OCI-LY1 (cell line): Measurements from ENCODE around the gene MPZL1.

Experiments used
- H2AFZ ChIP-seq: fragments of 200-600 bp; sonication (generic), shearing (Covaris generic); 2 replicates; pipeline ENCODE4 v1.6.0; 2014; ENCODE audit warnings: antibody characterized with exemption, mild to moderate bottlenecking, low read length
- H3F3A ChIP-seq: fragments of 200-600 bp; sonication (generic), shearing (Covaris generic); 2 replicates; pipeline ENCODE4 v1.6.0; 2014; ENCODE audit warnings: mild to moderate bottlenecking, antibody characterized with exemption, low read length, moderate library complexity; ENCODE audit not compliant: insufficient read depth
- H3K27ac ChIP-seq: fragments of 200-600 bp; sonication (generic); 2 replicates; pipeline ENCODE4 v1.5.1; 2014; ENCODE audit warnings: low read length, mixed run types, mild to moderate bottlenecking, low read depth; ENCODE audit not compliant: poor library complexity, severe bottlenecking
- H3K27me3 ChIP-seq: fragments of 200-600 bp; sonication (generic); 2 replicates; pipeline ENCODE4 v1.6.0; 2014; ENCODE audit warnings: antibody characterized with exemption, mild to moderate bottlenecking, low read length, moderate library complexity; ENCODE audit not compliant: insufficient read depth
- H3K36me3 ChIP-seq: fragments of 200-600 bp; sonication (generic); 2 replicates; pipeline ENCODE4 v1.6.1; 2014; ENCODE audit warnings: mild to moderate bottlenecking, antibody characterized with exemption, low read length, moderate library complexity, mixed read lengths; ENCODE audit not compliant: insufficient read depth
- H3K4me1 ChIP-seq: fragments of 200-600 bp; sonication (generic); 2 replicates; pipeline ENCODE4 v1.5.1; 2014; ENCODE audit warnings: mild to moderate bottlenecking, low read length, moderate library complexity; ENCODE audit not compliant: insufficient read depth, severe bottlenecking
- H3K4me2 ChIP-seq: fragments of 200-600 bp; sonication (generic), shearing (Covaris generic); 2 replicates; pipeline ENCODE4 v1.6.1; 2014; ENCODE audit warnings: low read length
- H3K4me3 ChIP-seq: fragments of 200-600 bp; sonication (generic); 2 replicates; pipeline ENCODE4 v1.5.1; 2014; ENCODE audit warnings: low read length, low read depth, mild to moderate bottlenecking, mixed read lengths; ENCODE audit not compliant: poor library complexity, severe bottlenecking
- H3K79me2 ChIP-seq: fragments of 200-600 bp; shearing (Covaris generic); 2 replicates; pipeline ENCODE4 v1.6.1; 2016; ENCODE audit warnings: mixed run types, low read length, mixed read lengths; ENCODE audit not compliant: insufficient read depth
- H3K9ac ChIP-seq: fragments of 200-600 bp; sonication (generic), shearing (Covaris generic); 2 replicates; pipeline ENCODE4 v1.6.1; 2014; ENCODE audit warnings: mild to moderate bottlenecking, low read length, mixed read lengths
- H3K9me2 ChIP-seq: fragments of 200-600 bp; sonication (generic), shearing (Covaris generic); 2 replicates; pipeline ENCODE4 v1.6.1; 2014; ENCODE audit warnings: low read depth, mild to moderate bottlenecking, low read length, mixed read lengths
- H3K9me3 ChIP-seq: fragments of 200-600 bp; shearing (Covaris generic); 2 replicates; pipeline ENCODE4 v1.6.1; 2014; ENCODE audit warnings: low read length, mixed read lengths
- H4K20me1 ChIP-seq: fragments of 200-600 bp; sonication (generic), shearing (Covaris generic); 2 replicates; pipeline ENCODE4 v1.6.0; 2016; ENCODE audit warnings: mild to moderate bottlenecking, low read length; ENCODE audit not compliant: insufficient read depth
- EZH2 ChIP-seq: fragments of 200-600 bp; sonication (generic), shearing (Covaris generic); IDR thresholded peaks from 2 replicates; pipeline ENCODE4 v1.8.0; 2017; ENCODE audit warnings: borderline replicate concordance, mixed run types, mild to moderate bottlenecking, antibody characterized with exemption, low read length, moderate library complexity, mixed read lengths
- TF ChIP-seq, protein P1 (sequence below): fragments of 200-600 bp; sonication (generic), shearing (Covaris generic); IDR thresholded peaks from 2 replicates; pipeline ENCODE4 v1.5.1; 2017; ENCODE audit warnings: mild to moderate bottlenecking, antibody characterized with exemption, low read length, moderate library complexity, mixed read lengths

Gene MPZL1

GRCh38 chr1:167723707-167724323, 2.0 kb downstream of the MPZL1 start:
- Histone ChIP-seq H4K20me1 (no peaks in the 10 kb centered on the region), H3K27ac (peak overlapping the region; percentile 21), H3K4me1 (peaks cover 61% of the 10 kb centered on the region), H3K4me2 (peak overlapping the region; percentile 95), H3K9ac (peak overlapping the region; percentile 70; the same call in 1 of the 2 replicates), H3F3A (no peaks in the 10 kb centered on the region), H3K36me3 (0 out of 2 replicates have a peak, but pooled peaks cover 5% of the 10 kb centered on the region), H3K9me3 (no peaks in the 10 kb centered on the region), H3K9me2 (no peaks in the 10 kb centered on the region), H2AFZ (no peak overlapping the region), H3K79me2 (peaks cover 49% of the 10 kb centered on the region), H3K4me3 (peak overlapping the region; percentile 78), H3K27me3 (no peaks in the 10 kb centered on the region)
- TF ChIP-seq, protein P1, sequence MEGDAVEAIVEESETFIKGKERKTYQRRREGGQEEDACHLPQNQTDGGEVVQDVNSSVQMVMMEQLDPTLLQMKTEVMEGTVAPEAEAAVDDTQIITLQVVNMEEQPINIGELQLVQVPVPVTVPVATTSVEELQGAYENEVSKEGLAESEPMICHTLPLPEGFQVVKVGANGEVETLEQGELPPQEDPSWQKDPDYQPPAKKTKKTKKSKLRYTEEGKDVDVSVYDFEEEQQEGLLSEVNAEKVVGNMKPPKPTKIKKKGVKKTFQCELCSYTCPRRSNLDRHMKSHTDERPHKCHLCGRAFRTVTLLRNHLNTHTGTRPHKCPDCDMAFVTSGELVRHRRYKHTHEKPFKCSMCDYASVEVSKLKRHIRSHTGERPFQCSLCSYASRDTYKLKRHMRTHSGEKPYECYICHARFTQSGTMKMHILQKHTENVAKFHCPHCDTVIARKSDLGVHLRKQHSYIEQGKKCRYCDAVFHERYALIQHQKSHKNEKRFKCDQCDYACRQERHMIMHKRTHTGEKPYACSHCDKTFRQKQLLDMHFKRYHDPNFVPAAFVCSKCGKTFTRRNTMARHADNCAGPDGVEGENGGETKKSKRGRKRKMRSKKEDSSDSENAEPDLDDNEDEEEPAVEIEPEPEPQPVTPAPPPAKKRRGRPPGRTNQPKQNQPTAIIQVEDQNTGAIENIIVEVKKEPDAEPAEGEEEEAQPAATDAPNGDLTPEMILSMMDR, result no peak
- no peak for TF ChIP-seq EZH2

GRCh38 chr1:167726008-167726407, 4.2 kb downstream of the MPZL1 start:
- H2AFZ ChIP-seq, result no peak overlapping the region
- no peaks in the 10 kb centered on the region for H3K27me3 ChIP-seq
- H3K27ac ChIP-seq, result peak overlapping the region; percentile 1
- H3K4me1 ChIP-seq, result peaks cover 39% of the 10 kb centered on the region
- peaks cover 61% of the 10 kb centered on the region for H3K79me2 ChIP-seq
- no peak overlapping the region for H3K4me2 ChIP-seq
- H3K4me3 ChIP-seq, result no peak overlapping the region
- no peaks in the 10 kb centered on the region for H3K9me3 ChIP-seq
- 0 out of 2 replicates have a peak, but pooled peaks cover 5% of the 10 kb centered on the region for H3K36me3 ChIP-seq
- no peaks in the 10 kb centered on the region for H3K9me2 ChIP-seq
- H4K20me1 ChIP-seq, result no peaks in the 10 kb centered on the region
- TF ChIP-seq, protein P1, result no peak
- no peak for TF ChIP-seq EZH2
- H3K9ac ChIP-seq, result no peak overlapping the region
- no peaks in the 10 kb centered on the region for H3F3A ChIP-seq

DNA sequence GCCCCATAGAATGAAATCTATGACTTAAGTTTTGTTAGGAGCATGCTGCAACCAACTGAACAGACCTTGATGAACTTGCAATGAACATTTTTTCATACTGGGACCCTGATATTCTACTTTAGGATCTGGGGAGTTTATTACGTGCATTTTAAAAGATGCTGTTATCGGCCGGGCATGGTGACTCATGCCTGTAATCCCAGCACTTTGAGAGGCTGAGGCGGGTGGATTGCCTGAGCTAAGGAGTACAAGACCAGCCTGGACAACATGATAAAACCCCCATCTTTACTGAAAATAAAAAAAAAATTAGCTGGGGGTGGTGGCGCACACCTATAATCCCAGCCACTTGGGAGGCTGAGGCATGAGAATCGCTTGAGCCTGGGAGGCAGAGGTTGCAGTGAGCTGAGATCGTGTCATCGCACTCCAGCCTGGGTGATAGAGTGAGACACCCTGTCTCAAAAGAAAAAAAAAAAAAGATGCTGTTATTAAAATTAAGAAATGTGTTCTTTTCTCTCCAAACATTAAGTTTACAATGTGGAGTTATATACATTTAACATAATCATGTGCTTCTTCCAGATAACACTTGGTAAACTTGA, 7.1 kb downstream of the MPZL1 start:
- TF ChIP-seq, protein P1, result no peak
- no peak for TF ChIP-seq EZH2
- peaks cover 20% of the 10 kb centered on the region for H3K4me1 ChIP-seq
- H2AFZ ChIP-seq, result no peak overlapping the region
- H3K4me3 ChIP-seq, result no peak overlapping the region
- peaks cover 10% of the 10 kb centered on the region; the same call in 1 of the 2 replicates for H3K36me3 ChIP-seq
- H3K9me3 ChIP-seq, result no peaks in the 10 kb centered on the region
- H3F3A ChIP-seq, result no peaks in the 10 kb centered on the region
- no peaks in the 10 kb centered on the region for H3K27me3 ChIP-seq
- no peak overlapping the region for H3K4me2 ChIP-seq
- H3K9ac ChIP-seq, result no peak overlapping the region
- H4K20me1 ChIP-seq, result no peaks in the 10 kb centered on the region
- H3K79me2 ChIP-seq, result peaks cover 50% of the 10 kb centered on the region
- H3K9me2 ChIP-seq, result no peaks in the 10 kb centered on the region
- no peak overlapping the region for H3K27ac ChIP-seq
